CD4-positive, CD25-positive, alpha-beta regulatory T cell (primary cell): ENCODE data around the gene C10orf143. TPM values are rescaled to one million over a fixed set of nuclear protein-coding genes. Genes with fewer than 3 reads are reported as not detected.

Source experiments
- ATAC-seq, 2 donors: fragments of 150-1000 bp; cut with Tn5 transposase; one replicate each; pipeline ENCODE4 v1.10.0; 2021; ENCODE audit warnings: low read depth in 2 of 2, moderate number of reproducible peaks in 2 of 2, moderate library complexity in 1 of 2
- DNase-seq, 3 donors: peaks; one replicate each; pipeline versions ENCODE4 v3.0.0 to v3.0.0-alpha.2; 2012 to 2022; ENCODE audit warnings: mixed read lengths in 1 of 3
- H3K27ac ChIP-seq: one replicate; pipeline ENCODE4 v1.7.0; 2013; ENCODE audit warnings: mild to moderate bottlenecking, low read length; ENCODE audit not compliant: insufficient read depth, poor library complexity, severe bottlenecking
- H3K27me3 ChIP-seq: one replicate; pipeline ENCODE4 v1.7.0; 2013; ENCODE audit warnings: low read length; ENCODE audit not compliant: control insufficient read depth, insufficient read depth
- H3K36me3 ChIP-seq: one replicate; pipeline ENCODE4 v1.7.0; 2013; ENCODE audit warnings: mild to moderate bottlenecking, low read length, moderate library complexity; ENCODE audit not compliant: control insufficient read depth, insufficient read depth
- H3K4me1 ChIP-seq: 2 replicates; pipeline ENCODE4 v1.7.0; 2013; ENCODE audit warnings: mild to moderate bottlenecking, low read length; ENCODE audit not compliant: insufficient read depth, control insufficient read depth, poor library complexity, severe bottlenecking
- H3K4me3 ChIP-seq: one replicate; pipeline ENCODE4 v1.7.0; 2013; ENCODE audit warnings: low read depth, mild to moderate bottlenecking, low read length, moderate library complexity
- H3K9me3 ChIP-seq, 2 experiments: 1 replicate in 1 of 2; 2 replicates in 1 of 2; pipeline ENCODE4 v1.7.0; 2013; ENCODE audit warnings: low read length in 2 of 2, mild to moderate bottlenecking in 1 of 2, moderate library complexity in 1 of 2; ENCODE audit not compliant: control insufficient read depth in 2 of 2
- H3K27ac Mint-ChIP-seq, 3 donors: one replicate each; pipeline ENCODE4 v1.8.0; 2020 to 2022; ENCODE audit warnings: mild to moderate bottlenecking in 3 of 3, mixed read lengths in 3 of 3, moderate library complexity in 2 of 3
- H3K27me3 Mint-ChIP-seq: one replicate; pipeline ENCODE4 v1.8.0; 2022; ENCODE audit warnings: mild to moderate bottlenecking, mixed read lengths
- H3K36me3 Mint-ChIP-seq: one replicate; pipeline ENCODE4 v1.8.0; 2020; ENCODE audit warnings: mixed read lengths
- H3K4me1 Mint-ChIP-seq, 4 donors: one replicate each; pipeline ENCODE4 v1.8.0; 2020 to 2022; ENCODE audit warnings: mixed read lengths in 4 of 4, mild to moderate bottlenecking in 1 of 4
- H3K4me3 Mint-ChIP-seq, 4 donors: one replicate each; pipeline ENCODE4 v1.8.0; 2020 to 2022; ENCODE audit warnings: mild to moderate bottlenecking in 4 of 4, mixed read lengths in 4 of 4, moderate library complexity in 3 of 4
- H3K9me3 Mint-ChIP-seq, 7 donors: one replicate each; pipeline ENCODE4 v1.8.0; 2020 to 2022; ENCODE audit warnings: mixed read lengths in 7 of 7, mild to moderate bottlenecking in 3 of 7, moderate library complexity in 2 of 7
- polyA plus RNA-seq, 4 donors: library from polyadenylated mRNA; unstranded; fragments of 300-500 nt; fragmentation: Illumina TruSeq; gene quantifications; one replicate each; pipeline ENCODE4 v1.2.3, GENCODE V29; 2021
- total RNA-seq: library from RNA; stranded (reverse); gene quantifications from one replicate; pipeline ENCODE4 v1.2.3, GENCODE V29; 2022

C10orf143 gene
- total and polyA plus RNA-seq, 5 donors from 2014 or later = 7.7 to 28.9 (median 22.6) TPM

GRCh38 chr10:130039141-130039540 is 71.5 kb downstream of the C10orf143 start:
- no peaks in the 10 kb centered on the region for H3K9me3 Mint-ChIP-seq
- peaks cover 0 to 2% (median 0%) of the 10 kb centered on the region in 4 donors for H3K4me1 Mint-ChIP-seq
- ATAC-seq = no peak

DNA sequence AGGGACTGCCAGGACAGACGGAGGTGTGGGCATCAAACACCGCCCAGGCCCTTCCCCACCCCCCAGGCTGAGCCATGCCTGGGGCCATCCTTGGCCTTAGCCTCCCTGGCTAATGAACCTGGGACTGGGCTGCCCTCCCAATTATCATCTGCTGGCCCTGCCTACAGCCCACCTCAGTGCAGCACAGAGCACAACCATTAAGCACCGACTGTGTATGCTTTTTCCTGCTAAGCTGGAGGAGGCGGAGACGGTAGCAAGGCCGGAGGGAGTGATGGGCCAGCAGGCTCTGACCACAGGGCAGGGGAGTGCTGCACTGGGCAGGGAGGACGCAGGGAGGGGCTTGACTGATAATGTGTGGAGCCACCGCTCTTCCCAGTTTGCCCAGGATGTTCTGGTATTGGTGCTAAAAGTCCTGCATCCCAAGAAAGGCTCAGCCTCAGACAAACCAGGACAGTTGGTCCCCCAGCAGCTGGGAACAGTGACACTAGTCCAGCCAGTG is 72.0 kb downstream of the C10orf143 start:
- Histone ChIP-seq H3K27me3 (no peaks in the 10 kb centered on the region), H3K4me1 (no peaks in the 10 kb centered on the region), H3K4me3 (no peak overlapping the region), H3K36me3 (no peaks in the 10 kb centered on the region), H3K27ac (no peak overlapping the region), H3K9me3 (no peaks in the 10 kb centered on the region)
- no peak overlapping the region for H3K27ac Mint-ChIP-seq
- no peak overlapping the region for H3K4me3 Mint-ChIP-seq
- H3K27me3 Mint-ChIP-seq = peaks cover 17% of the 10 kb centered on the region
- ATAC-seq (no peak), DNase-seq (no peak)
- no peaks in the 10 kb centered on the region for H3K9me3 Mint-ChIP-seq
- H3K4me1 Mint-ChIP-seq = peaks cover 0 to under 1% (median 0%) of the 10 kb centered on the region in 4 donors
- no peaks in the 10 kb centered on the region for H3K36me3 Mint-ChIP-seq

More at GRCh38 chr10:130039141-130039540, 71.5 kb downstream of the C10orf143 start:
- Mint-ChIP-seq H3K27me3 (peaks cover 17% of the 10 kb centered on the region), H3K36me3 (no peaks in the 10 kb centered on the region), H3K4me3 (no peak overlapping the region), H3K27ac (no peak overlapping the region)
- H3K9me3 ChIP-seq = no peaks in the 10 kb centered on the region
- H3K36me3 ChIP-seq = no peaks in the 10 kb centered on the region
- H3K4me3 ChIP-seq = no peak overlapping the region
- no peaks in the 10 kb centered on the region for H3K4me1 ChIP-seq
- H3K27ac ChIP-seq = no peak overlapping the region
- DNase-seq = no peak
- H3K27me3 ChIP-seq = no peaks in the 10 kb centered on the region

DNA sequence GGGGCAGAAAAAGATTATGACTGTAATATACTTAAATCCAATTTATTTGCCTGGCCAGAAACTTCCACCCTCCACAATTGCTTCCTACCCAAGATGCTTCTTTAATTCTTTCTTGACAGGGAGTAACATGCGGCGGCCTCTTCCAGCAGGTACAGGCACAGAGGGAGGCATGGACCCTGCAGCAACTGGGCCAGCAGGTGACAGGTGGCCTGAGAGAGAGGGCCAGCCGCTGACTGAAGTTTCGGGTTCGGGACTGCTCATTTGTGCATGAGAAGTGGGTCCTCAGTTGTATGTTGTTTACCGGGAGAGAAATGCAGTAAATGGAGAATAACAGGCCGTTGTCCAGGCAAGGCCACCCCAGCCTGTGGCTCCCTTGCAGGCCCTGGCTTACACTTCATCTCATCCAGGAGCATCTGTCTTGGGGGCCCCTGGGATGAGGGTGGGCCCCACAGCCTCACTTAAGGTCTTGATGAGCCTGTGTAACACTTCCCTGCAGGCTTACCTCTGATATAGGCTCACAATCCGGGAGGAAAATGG is 72.5 kb downstream of the C10orf143 start:
- Mint-ChIP-seq H3K4me1 (no peaks in the 10 kb centered on the region), H3K27me3 (peaks cover 17% of the 10 kb centered on the region), H3K36me3 (no peaks in the 10 kb centered on the region), H3K27ac (peak overlapping the region in 1 of 3 donors; percentile 68), H3K4me3 (no peak overlapping the region), H3K9me3 (no peaks in the 10 kb centered on the region)
- H3K27me3 ChIP-seq = no peaks in the 10 kb centered on the region
- no peaks in the 10 kb centered on the region for H3K36me3 ChIP-seq
- ATAC-seq = no peak
- no peaks in the 10 kb centered on the region for H3K4me1 ChIP-seq
- no peak for DNase-seq
- no peak overlapping the region for H3K27ac ChIP-seq
- no peaks in the 10 kb centered on the region for H3K9me3 ChIP-seq
- H3K4me3 ChIP-seq = no peak overlapping the region

DNA sequence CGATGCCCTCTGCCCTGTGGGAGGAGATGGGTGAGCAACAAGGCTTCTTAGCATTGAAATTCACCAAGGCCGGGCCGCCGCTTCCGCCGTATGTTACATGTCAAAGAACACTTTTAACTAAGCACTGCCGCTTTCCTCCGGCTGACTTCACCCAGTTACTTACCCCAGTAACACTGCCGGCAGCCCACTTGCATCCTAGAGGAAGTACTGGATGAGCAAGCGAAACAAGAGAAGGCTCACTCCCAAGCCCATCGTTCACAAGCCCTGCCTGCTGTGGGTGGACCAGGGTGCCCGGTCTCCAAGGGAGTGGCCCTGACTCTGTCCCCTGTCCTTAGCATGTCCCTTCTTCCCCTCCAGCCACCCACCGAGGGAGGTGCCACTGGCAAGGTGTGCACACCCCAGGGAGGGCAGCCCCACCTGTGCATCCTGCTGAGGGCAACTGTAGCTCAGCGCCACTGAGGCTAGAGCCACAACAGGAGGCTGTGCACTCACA is 73.4 kb downstream of the C10orf143 start:
- Mint-ChIP-seq H3K4me3 (no peak overlapping the region), H3K27me3 (peaks cover 12% of the 10 kb centered on the region)
- no peak for DNase-seq

GRCh38 chr10:130036296-130037065 is 74.1 kb downstream of the C10orf143 start:
- Histone ChIP-seq H3K27me3 (no peaks in the 10 kb centered on the region), H3K4me3 (no peak overlapping the region), H3K9me3 (no peaks in the 10 kb centered on the region), H3K27ac (no peak overlapping the region), H3K36me3 (no peaks in the 10 kb centered on the region), H3K4me1 (no peaks in the 10 kb centered on the region)
- DNase-seq (no peak), ATAC-seq (no peak)
- Mint-ChIP-seq H3K4me1 (no peaks in the 10 kb centered on the region), H3K27ac (no peak overlapping the region), H3K27me3 (peaks cover 12% of the 10 kb centered on the region), H3K9me3 (peaks cover 0 to under 1% (median 0%) of the 10 kb centered on the region in 7 donors), H3K36me3 (no peaks in the 10 kb centered on the region), H3K4me3 (no peak overlapping the region)

More for the DNA sequence above, 73.4 kb downstream of the C10orf143 start:
- no peaks in the 10 kb centered on the region for H3K36me3 ChIP-seq
- no peak overlapping the region for H3K4me3 ChIP-seq
- H3K4me1 ChIP-seq = no peaks in the 10 kb centered on the region
- no peaks in the 10 kb centered on the region for H3K4me1 Mint-ChIP-seq
- H3K27ac ChIP-seq = no peak overlapping the region
- no peaks in the 10 kb centered on the region for H3K27me3 ChIP-seq
- no peaks in the 10 kb centered on the region for H3K9me3 ChIP-seq
- H3K27ac Mint-ChIP-seq = no peak overlapping the region
- no peaks in the 10 kb centered on the region for H3K36me3 Mint-ChIP-seq
- ATAC-seq = no peak
- no peaks in the 10 kb centered on the region for H3K9me3 Mint-ChIP-seq

DNA sequence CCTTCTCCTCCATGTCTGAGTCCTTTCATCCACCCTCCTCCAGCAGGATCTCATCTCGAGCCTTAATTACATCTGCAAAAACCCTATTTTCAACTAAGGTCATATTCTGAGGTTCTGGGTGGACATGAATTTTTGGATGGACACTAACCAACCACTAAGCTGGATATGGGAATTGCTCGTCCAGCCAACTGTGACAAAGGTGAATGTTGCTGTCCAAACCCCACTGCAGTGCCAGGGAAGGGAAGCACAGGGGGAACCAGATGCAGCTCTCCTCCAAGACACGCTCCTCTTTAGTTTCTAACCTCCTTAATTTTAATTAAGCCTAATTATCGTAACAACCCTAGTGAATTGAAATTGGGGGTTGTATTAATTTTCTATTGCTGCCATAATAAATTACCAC is 81.4 kb downstream of the C10orf143 start:
- Mint-ChIP-seq H3K27me3 (peaks cover 5% of the 10 kb centered on the region), H3K4me1 (no peaks in the 10 kb centered on the region), H3K36me3 (no peaks in the 10 kb centered on the region), H3K9me3 (peaks cover 0 to 2% (median 0%) of the 10 kb centered on the region in 7 donors), H3K27ac (no peak overlapping the region), H3K4me3 (no peak overlapping the region)
- Histone ChIP-seq H3K27ac (no peak overlapping the region), H3K4me3 (no peak overlapping the region), H3K9me3 (no peaks in the 10 kb centered on the region), H3K4me1 (no peaks in the 10 kb centered on the region), H3K36me3 (no peaks in the 10 kb centered on the region), H3K27me3 (no peaks in the 10 kb centered on the region)
- no peak for DNase-seq
- ATAC-seq = no peak

DNA sequence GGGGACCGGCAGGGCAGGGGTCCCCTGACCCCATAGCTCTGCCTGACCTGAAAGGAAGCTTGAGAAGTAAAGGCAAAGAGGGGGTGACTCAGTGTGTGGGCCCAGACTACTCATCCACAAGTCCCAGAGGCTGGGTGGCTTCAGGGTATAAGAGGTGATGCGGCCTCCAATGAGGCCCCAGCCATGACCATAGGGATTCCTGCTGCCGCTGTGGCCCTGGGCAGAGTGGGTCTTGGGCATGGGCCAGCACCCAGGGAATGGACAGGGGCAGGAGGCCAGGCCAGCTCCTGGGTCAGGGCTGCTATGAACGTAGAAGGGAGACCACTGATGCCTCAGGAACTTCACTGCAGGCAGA is 82.2 kb downstream of the C10orf143 start:
- peaks cover 5% of the 10 kb centered on the region for H3K27me3 Mint-ChIP-seq
- Histone ChIP-seq H3K27ac (no peak overlapping the region), H3K36me3 (no peaks in the 10 kb centered on the region), H3K4me3 (no peak overlapping the region), H3K4me1 (no peaks in the 10 kb centered on the region), H3K27me3 (no peaks in the 10 kb centered on the region), H3K9me3 (no peaks in the 10 kb centered on the region)
- ATAC-seq = no peak
- no peak for DNase-seq
- no peak overlapping the region for H3K4me3 Mint-ChIP-seq
- H3K4me1 Mint-ChIP-seq = no peaks in the 10 kb centered on the region
- H3K9me3 Mint-ChIP-seq = peaks cover 0 to 2% (median 0%) of the 10 kb centered on the region in 7 donors
- H3K27ac Mint-ChIP-seq = no peak overlapping the region
- H3K36me3 Mint-ChIP-seq = no peaks in the 10 kb centered on the region
